Activated CD4-positive, alpha-beta T cell treated with anti-CD3 and anti-CD28 coated beads for 24 hours (primary cell): ENCODE data around the gene ARSK.

ENCODE experiments used
- DNase-seq, 2 donors: peaks; one replicate each; pipeline ENCODE4 v3.0.0-alpha.2; 2020; ENCODE audit warnings: low read depth in 2 of 2

Gene ARSK, protein sequence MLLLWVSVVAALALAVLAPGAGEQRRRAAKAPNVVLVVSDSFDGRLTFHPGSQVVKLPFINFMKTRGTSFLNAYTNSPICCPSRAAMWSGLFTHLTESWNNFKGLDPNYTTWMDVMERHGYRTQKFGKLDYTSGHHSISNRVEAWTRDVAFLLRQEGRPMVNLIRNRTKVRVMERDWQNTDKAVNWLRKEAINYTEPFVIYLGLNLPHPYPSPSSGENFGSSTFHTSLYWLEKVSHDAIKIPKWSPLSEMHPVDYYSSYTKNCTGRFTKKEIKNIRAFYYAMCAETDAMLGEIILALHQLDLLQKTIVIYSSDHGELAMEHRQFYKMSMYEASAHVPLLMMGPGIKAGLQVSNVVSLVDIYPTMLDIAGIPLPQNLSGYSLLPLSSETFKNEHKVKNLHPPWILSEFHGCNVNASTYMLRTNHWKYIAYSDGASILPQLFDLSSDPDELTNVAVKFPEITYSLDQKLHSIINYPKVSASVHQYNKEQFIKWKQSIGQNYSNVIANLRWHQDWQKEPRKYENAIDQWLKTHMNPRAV

DNA sequence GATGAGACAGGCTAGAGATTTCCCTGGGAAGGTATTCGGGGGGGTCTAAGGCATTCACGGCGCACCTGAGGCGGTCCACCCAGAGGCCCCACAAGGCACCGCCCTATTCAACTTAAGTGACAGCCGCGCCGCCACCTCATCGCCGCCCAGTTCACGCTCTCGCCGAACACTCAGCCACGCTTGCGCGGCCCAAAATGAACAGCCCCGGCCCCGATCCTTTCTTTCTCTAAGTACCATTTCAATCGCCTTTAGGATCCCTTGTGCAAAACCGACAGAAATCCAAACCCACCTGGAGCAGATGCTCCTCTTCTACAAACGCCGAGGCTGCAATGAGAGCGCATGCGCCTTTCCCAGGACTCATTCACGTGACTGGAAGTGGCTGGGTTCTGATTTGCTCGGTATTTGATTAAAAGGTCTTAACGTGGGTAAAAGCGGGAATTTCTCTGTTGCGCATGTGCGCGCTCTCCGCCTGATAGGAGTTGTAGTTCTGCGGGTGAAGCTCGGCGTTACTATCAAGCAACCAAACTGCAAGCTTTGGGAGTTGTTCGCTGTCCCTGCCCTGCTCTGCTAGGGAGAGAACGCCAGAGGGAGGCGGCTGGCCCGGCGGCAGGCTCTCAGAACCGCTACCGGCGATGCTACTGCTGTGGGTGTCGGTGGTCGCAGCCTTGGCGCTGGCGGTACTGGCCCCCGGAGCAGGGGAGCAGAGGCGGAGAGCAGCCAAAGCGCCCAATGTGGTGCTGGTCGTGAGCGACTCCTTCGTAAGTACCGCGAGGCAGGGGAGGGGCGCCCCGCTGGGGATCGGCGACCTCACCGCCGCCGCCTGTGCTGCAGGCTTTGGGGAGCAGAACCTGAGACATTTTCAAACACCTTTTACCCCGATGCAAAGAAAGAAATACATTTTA is at the start of gene ARSK, which contains the start of gene SKIC3:
TSS of gene ARSK (plus strand) at position 455 of the 902 bp plus-strand sequence. CDS start at position 633, 178 bp downstream.
TSS of gene SKIC3 (minus strand) at position 331 of the 902 bp plus-strand sequence. CDS start 7,827 bp downstream, outside the sequence.
- DNase-seq: peak; percentile 75 to 84

DNA sequence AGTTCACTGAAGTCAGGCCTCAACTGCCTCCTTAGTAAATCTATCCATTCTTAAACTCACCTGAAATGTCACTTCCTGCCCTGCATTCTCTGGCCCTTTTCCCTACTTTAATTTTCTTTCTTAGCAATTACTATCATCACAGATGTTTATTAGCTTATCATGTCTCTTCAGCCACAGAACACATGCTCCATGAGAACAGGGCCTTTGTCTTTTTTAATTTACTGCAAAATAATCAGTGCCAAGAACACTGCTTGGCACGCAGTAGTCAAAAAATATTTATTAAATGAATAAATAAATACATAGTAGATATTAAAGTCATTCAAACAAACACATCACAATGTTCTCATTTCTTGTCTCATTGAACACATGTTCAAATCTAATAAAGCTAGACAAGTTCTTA is 46.4 kb upstream of the ARSK start:
- DNase-seq: no peak

DNA sequence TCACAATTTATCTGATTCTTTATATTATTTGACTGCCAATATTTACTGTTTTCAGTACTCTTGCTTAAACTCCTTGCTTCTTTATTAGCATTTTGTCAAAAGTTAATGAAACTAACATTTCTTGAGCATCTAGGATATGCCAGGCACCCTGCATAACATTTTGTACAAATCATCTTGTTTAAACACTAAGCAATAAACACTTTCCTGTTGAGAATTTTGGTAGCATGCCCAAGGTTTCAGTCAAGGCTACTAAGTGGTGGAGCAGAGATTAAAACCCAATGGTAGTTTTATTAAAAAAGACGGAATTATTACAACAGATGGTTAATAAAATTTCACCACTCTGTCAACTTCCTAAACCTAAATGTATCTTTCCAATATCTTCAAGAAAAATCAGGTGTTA is 43.3 kb upstream of the ARSK start:
- no peak for DNase-seq

DNA sequence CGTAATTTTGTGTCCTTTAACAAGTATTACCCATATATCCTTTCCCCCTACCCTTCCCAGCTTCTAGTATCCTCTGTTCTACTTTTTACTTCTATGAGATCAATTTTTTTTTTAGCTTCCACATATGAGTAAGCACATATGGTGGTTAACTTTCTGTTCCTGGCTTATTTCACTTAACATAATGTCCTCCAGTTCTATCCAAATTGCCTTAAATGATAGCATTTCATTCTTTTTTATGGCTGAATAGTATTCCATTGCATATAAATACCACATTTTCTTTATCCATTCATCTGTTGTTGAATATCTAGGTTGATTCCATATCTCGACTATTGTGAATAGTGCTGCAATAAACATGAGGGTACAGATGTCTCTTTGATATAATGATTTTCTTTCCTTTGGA is 36.5 kb upstream of the ARSK start:
- DNase-seq: no peak

DNA sequence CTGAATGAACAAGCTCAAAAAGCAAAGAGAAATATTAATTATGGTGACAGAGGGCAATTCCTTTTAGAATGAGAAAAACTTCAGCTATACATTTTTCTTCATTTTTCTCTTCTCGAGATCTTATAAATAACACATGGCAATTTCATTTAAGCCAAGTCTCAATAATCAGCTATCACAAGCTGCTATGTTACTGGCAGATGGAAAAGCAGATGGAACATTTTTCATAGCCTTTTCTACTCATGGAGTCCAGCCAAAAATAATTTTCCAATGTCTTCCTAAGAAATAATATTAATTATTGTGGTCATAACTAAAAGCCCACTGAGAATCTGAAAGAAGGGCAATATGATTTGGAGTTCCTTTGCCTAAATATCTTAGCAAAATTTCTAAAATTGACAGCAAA is 35.8 kb upstream of the ARSK start:
- no peak for DNase-seq

DNA sequence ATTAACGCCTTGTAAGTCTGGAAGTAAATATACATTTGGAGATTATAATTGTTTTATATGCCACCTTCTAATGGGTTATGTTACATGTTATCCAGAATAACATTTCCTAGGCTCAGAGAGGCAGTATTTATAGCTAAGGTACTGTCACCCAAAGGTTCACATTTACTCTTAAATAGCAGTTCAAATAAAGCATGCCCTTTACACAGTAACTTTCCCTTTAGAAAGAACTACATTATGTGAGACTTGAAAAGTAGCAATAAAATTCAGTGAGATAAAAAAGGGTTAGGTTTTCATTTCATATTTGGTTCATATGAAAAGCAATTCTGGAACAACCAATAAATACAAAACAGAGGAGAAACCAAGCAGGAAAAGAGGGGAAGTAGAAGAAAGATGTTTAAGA is 35.2 kb upstream of the ARSK start:
- no peak for DNase-seq

DNA sequence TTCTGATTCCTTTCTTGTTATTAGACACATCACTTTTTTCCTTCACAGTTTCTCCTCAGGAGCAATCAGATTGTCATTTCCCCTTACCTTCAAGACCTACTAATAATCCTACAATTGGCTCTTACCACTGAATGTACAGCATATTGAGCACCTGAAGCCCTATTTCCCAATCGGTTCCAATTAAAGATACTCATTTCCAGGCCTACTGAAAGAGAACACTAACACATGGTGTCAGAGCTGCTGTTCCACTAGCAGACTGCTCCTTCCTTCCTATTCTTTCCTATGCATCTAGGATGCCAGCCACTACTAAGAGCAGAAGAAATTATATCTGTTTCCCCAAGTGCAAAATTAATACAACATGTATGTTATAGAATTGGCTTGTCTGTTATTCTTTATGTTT is 34.7 kb upstream of the ARSK start:
- no peak for DNase-seq

DNA sequence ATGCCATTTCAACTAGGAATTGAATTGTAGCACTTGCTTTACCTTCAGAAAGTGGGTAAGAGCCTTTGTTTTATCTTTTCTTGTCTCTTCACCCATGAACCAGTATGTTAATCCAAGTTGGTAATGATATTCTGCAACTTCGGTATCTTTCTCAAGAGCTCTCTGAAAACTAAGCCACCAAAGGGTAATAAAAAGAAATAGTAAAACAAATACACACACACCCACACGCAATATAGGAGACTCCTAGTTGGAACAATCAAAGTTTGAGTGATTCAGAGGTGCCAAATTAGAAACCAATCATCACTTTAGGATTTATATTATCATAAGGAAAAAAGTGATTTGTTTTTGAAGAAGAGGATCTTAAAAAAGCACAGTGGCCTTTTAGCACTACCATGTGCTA is 30.5 kb upstream of the ARSK start:
- no peak for DNase-seq

DNA sequence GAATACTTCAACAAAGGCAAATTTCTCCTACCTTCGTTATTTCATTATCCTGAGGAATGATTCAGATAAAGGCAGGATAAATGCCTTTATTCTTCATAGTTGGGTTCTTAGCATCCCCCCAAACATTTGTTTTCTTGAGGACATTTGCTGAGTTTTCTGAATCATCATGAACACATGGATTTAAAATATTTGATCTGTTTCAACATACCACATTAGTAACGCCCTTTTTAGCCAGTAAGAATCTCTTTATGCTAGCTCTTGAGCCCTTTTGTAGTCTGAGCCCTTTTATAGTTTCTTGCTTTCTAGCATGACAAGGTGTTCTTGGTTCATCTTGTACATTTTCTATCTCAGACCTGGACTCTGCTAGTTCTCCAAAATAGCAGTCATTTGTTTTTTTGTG is 28.0 kb upstream of the ARSK start:
- no peak for DNase-seq

DNA sequence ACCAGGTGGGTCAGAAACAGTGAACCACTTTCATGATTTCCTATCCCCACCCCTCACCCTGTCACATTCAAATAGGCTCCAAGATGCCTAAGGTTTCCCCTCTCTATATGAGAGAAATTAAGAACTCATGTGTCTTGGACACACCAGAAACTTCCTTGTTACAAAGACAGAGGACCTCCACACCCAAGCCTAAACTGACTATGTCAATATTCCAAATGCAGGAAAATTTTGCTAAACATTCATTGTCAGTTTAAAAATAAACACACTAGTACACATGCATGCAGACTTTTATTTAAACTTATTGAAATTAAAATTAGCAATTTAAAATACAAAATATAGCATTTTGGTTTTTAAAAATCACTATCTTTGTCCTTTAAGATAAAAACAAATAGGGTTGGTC is 26.3 kb upstream of the ARSK start:
- DNase-seq: no peak

DNA sequence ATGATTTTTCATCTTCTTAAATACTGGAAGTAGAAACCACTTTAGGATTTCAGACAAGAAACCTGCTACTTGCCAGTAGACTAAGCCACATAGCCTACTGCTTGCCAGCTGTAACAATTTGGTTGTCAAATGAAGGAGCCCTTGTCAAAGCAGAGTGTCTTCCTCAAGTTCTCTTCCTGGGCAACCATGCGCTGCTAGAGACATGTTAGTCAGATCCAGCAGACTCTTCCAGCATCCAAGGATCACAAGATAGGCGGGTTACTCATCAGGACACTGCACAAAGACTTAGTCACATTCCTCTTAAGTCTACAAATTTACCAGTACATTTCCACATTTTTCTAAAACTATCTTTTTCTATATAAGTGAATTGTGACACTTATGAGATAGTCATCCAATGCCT is 24.5 kb upstream of the ARSK start:
- no peak for DNase-seq

DNA sequence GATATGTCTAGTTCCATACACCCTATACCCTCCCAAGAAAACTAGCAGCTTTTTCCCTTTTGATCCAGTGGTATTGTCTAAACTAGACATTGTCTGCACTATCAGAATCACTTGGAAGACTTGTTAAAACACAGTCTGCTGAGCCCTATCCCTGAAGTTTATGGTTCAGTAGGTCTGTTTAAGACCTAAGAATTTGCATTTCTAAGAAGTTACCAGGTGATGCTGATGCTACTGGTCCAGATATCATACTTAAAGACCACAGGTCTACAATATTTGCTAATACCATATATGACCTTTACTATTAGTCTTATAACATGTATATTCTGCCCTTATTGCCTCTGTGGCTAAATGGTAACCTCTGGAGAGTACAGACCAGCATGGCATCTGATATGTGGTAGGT is 23.4 kb upstream of the ARSK start:
- DNase-seq: no peak

DNA sequence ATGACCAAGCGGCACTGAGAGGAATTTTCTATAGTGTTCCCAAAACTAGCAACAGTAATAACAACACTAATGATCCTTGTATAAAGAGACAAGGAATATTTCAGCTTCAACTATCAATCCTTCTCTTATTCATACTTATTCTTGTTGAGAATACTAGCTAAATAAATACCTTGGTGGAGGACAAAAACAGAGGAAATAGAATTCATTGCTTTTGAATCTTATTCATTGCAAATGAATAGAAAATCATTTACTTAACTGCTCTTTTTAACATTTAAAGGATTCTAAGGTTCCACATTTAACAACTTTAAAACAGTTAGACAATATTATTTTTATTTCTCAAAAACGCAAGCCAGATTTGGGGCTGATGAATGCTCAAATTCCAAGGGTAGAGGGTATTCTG is 22.5 kb upstream of the ARSK start:
- no peak for DNase-seq

DNA sequence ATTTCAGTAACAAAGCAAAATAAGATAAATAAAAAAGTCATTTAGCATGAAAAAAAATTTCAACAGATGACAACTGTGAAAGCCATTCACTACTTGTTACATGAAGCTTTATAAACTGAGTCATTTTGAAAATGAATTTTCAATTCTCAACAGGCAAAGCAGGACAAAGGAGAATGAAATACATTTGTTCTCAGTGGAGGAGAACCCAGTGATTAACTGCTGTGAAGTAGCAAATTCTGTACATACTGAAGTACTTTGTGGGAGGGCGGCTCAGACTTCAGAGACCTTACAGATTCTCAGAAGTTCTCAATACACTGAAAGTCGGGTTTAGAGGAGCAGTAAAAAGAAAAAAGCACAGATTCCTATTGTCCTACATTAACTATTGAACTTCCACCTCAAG is 21.8 kb upstream of the ARSK start:
- no peak for DNase-seq

DNA sequence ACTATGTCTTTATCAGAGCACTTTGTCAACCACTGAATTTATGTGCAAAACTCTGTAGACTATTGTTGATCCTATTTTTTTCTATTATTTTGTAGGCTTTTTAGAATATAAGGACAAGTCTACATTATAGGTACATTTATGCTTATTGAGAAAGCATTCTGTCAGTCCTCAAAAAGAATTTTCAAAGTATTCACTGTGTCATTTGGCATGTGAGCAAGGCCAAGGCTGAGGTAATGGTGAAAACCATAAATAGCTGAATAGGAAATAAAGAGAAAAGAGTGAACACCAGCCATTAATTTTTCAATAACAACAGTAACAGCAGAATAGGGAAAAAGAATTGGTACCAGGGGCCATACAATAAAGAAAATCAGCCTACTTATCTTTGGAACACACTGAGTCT is 21.1 kb upstream of the ARSK start:
- DNase-seq: no peak

DNA sequence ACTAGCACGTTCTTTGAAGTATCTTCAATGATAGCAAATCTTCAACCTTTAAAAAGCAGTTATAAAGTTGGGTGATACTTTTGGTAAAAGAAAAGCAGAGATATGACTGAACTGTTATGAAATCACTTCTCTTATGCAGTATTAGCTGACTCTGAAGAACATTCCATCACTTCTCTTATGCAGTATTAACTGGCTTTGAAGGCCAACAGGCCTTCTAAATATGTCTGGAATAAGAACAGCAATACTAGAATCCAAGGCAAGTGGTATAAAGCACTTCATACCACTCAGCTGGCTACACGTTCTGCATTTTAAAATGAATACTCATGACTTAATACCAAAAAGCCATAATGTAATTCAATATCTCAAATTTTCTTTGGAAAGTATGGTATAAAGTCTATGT is 17.4 kb upstream of the ARSK start:
- no peak for DNase-seq

DNA sequence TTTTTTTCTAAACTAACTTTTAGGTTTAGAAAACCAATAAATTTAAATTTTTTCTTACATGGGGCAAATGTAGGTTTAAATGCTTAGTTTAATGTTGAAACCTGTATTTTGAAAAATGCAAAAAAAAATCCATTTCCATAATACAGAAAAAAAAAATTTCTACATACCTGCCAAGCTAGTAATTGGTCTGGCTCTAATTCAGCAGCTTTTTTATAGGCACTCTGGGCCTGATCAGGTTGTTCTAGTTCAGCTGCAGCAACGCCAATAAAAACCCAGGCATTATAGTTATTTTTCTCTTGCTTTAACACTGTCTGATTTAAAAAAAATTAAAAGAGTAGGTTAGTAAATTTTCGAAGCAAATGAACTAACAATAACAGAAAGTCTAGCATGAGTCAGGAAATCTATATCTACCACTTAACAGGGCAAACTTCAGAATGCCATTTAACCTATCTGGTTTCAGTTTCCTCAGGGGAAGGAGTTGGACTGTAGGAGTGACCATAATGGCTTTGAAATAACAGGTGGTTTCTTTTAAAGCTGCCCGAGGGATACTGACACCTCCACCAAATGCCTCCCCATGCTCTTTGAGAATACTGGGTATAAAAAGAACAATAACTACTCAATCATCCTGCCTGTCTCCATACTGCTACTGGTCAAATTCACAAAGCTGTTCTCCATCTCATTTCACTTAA is 11.7 kb upstream of the ARSK start:
- no peak for DNase-seq

DNA sequence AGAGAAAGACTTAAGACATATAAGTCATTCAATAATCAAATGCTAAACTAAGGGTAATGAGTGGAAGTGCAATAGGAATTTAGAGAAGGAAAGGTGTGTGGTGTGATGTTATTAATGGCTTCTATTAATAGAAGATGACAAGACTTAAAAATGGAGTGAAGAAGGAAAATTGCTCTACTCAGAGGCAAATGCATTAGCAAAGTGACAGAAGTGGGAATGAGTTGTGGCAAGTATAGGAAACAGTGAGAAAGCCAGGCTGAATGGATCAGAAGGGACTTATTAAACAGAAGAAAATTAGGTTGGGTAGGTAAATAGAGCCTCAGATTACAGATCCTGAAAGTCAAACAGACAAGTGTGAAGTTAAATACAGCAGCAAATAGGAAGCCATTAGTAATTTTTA is 5.9 kb upstream of the ARSK start:
- DNase-seq: no peak

DNA sequence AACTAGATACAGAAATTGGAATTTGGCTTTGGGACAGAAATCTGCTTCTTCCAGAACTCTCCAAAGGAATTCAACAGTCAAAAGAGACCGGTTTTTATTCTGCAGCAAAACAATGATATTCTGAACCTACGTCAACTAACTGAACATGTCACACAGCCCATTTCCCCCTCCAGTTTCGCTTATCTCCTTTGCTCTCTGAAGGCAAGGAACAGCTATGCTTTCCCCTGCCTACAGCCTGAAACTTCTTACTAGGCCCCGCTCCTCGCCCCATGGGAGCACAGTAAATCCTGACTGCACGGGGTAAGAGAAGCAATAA is 612 bp upstream of the ARSK start:
- DNase-seq: no peak

DNA sequence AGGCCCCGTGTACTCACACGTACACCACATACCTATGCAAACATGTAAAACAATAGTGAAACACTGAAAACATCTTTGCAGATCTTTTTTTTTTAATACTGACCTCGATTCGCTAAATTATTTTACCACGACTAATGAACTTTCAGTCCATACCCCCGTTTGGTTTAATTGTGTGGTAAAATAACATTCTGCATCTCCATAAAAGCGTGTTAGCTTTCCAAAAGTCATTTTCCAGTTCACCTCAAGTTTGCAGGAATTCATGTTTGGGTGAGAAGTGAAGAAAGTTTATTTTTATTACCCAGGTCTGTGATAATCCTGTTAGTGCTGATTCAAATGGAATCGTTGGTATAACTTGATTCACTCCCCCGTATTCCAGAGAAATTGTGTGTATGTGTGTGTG is 652 bp downstream of the ARSK start:
- no peak for DNase-seq

DNA sequence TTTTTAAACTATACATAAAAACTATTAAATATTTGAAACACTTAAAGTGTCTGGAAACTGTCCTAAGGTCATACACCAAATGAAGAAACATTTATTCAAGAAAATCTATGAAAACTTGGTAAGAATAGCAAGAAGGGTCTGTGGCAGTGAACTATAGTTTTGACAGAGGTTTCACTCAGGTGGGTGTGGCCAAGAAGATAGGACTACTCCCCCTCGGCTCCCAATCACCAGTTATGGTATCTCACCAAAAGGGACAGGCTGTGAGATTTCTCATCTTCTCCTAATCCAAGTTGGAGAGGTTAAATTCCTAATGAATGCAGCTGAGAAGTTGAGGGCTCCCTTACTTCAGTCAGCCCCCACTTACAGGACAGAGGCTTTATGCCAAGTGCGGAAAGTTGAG is 2.9 kb downstream of the ARSK start:
- DNase-seq: no peak

DNA sequence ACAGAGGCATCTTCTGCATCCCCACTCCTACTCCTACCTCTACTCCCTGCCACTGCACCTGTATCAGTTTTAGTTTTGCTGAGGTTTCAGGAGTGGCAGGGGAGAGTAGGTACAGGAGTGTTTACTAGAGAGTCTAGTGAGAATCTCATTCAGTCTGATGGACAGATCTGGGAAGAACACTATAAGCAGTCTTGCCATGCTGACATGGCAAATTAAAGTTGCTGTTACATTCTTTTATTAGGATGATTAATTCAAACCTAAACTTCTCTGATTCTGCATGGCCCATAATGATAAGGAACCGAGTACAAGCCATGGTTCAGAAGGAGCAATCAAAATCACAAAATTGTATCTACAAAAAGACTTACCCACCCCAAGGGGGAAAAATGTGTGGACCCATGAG is 7.4 kb downstream of the ARSK start:
- DNase-seq: no peak
